ENCODE results near the gene TBC1D9.

TBC1D9 gene

GRCh38 chr4:140609548-140610425 is 146.4 kb downstream of the TBC1D9 start:
- no peaks in the 10 kb centered on the region for H3F3A ChIP-seq (ENCODE audit: control insufficient read depth, insufficient read depth)
- H3K4me3 ChIP-seq (ENCODE audit: low read length) = no peak overlapping the region
- no peaks in the 10 kb centered on the region for H3K9me2 ChIP-seq (replicated peaks; ENCODE audit: control insufficient read depth, low read length)
- no peak overlapping the region for H3K4me2 ChIP-seq (ENCODE audit: low read length)
- no peaks in the 10 kb centered on the region for H3K79me2 ChIP-seq (ENCODE audit: control insufficient read depth, low read length)
- H3K36me3 ChIP-seq (ENCODE audit: control insufficient read depth, low read length) = no peaks in the 10 kb centered on the region
- H3K27me3 ChIP-seq (ENCODE audit: control insufficient read depth, low read length) = no peaks in the 10 kb centered on the region
- H3K9me3 ChIP-seq (ENCODE audit: control insufficient read depth, insufficient read depth, low read length) = no peaks in the 10 kb centered on the region
- TF ChIP-seq EZH2phosphoT487 (IDR thresholded peaks at IDR 0.05; ENCODE audit: borderline replicate concordance, low read length) = no peak
- peak; percentile 56 for TF ChIP-seq CTCF (IDR thresholded peaks at IDR 0.05; ENCODE audit: low read depth, low read length, poor library complexity, severe bottlenecking)
- H3K27ac ChIP-seq (ENCODE audit: low read depth, low read length) = no peak overlapping the region
- peaks cover 35% of the 10 kb centered on the region for H3K4me1 ChIP-seq (ENCODE audit: control insufficient read depth, low read length)
- no peaks in the 10 kb centered on the region for H4K20me1 ChIP-seq (ENCODE audit: control insufficient read depth, insufficient read depth, low read depth, low read length)

GRCh38 chr4:140607852-140608251 is 148.3 kb downstream of the TBC1D9 start:
- Histone ChIP-seq H3K4me1 (ENCODE audit: control insufficient read depth, low read length) (peaks cover 28% of the 10 kb centered on the region), H3K9me2 (replicated peaks; ENCODE audit: control insufficient read depth, low read length) (no peaks in the 10 kb centered on the region), H3K27me3 (ENCODE audit: control insufficient read depth, low read length) (no peaks in the 10 kb centered on the region), H3K9me3 (ENCODE audit: control insufficient read depth, insufficient read depth, low read length) (no peaks in the 10 kb centered on the region), H4K20me1 (ENCODE audit: control insufficient read depth, insufficient read depth, low read depth, low read length) (no peaks in the 10 kb centered on the region), H3K36me3 (ENCODE audit: control insufficient read depth, low read length) (no peaks in the 10 kb centered on the region), H3K4me3 (ENCODE audit: low read length) (no peak overlapping the region), H3F3A (ENCODE audit: control insufficient read depth, insufficient read depth) (no peaks in the 10 kb centered on the region), H3K4me2 (ENCODE audit: low read length) (no peak overlapping the region), H3K79me2 (ENCODE audit: control insufficient read depth, low read length) (no peaks in the 10 kb centered on the region), H3K27ac (ENCODE audit: low read depth, low read length) (no peak overlapping the region)
- TF ChIP-seq CTCF (IDR thresholded peaks at IDR 0.05; ENCODE audit: low read depth, low read length, poor library complexity, severe bottlenecking) = no peak
- TF ChIP-seq EZH2phosphoT487 (IDR thresholded peaks at IDR 0.05; ENCODE audit: borderline replicate concordance, low read length) = no peak

- TF ChIP-seq EZH2phosphoT487 (IDR thresholded peaks at IDR 0.05; ENCODE audit: borderline replicate concordance, low read length) = no peak
- no peak for TF ChIP-seq CTCF (IDR thresholded peaks at IDR 0.05; ENCODE audit: low read depth, low read length, poor library complexity, severe bottlenecking)
- H3K27ac ChIP-seq (ENCODE audit: low read depth, low read length) = no peak overlapping the region
- H3F3A ChIP-seq (ENCODE audit: control insufficient read depth, insufficient read depth) = no peaks in the 10 kb centered on the region
- no peaks in the 10 kb centered on the region for H3K36me3 ChIP-seq (ENCODE audit: control insufficient read depth, low read length)
- H4K20me1 ChIP-seq (ENCODE audit: control insufficient read depth, insufficient read depth, low read depth, low read length) = no peaks in the 10 kb centered on the region
- H3K4me1 ChIP-seq (ENCODE audit: control insufficient read depth, low read length) = peaks cover 2% of the 10 kb centered on the region
- no peaks in the 10 kb centered on the region for H3K9me2 ChIP-seq (replicated peaks; ENCODE audit: control insufficient read depth, low read length)
- no peaks in the 10 kb centered on the region for H3K79me2 ChIP-seq (ENCODE audit: control insufficient read depth, low read length)
- H3K4me2 ChIP-seq (ENCODE audit: low read length) = no peak overlapping the region
- H3K9me3 ChIP-seq (ENCODE audit: control insufficient read depth, insufficient read depth, low read length) = no peaks in the 10 kb centered on the region
- H3K27me3 ChIP-seq (ENCODE audit: control insufficient read depth, low read length) = no peaks in the 10 kb centered on the region
- H3K4me3 ChIP-seq (ENCODE audit: low read length) = no peak overlapping the region
Measured at GRCh38 chr4:140604544-140604943, 151.6 kb downstream of the TBC1D9 start.

All from DOHH2 (cell line).